DLD1 (cell line): Measurements from ENCODE around the gene CARD14.
"Not testable (repeated sequence)": the region's sequence is repeated elsewhere in the genome, so short reads cannot be mapped to it uniquely, and the experiment has no call there.

Source experiments
- in situ Hi-C: cut with HindIII; loops from 2 replicates; pipeline ENCODE4 v1.10.0; 2017; ENCODE audit warnings: low sequenced_read_pairs

The CARD14 gene

GRCh38 chr17:80182845-80183223 lies 13.0 kb downstream of the CARD14 start:
- in situ Hi-C loops: no loop called here

GRCh38 chr17:80183581-80184422 lies 14.0 kb downstream of the CARD14 start:
- in situ Hi-C loops: no loop called here

- in situ Hi-C loops: no loop called here
Observed at GRCh38 chr17:80184423-80184714, 14.5 kb downstream of the CARD14 start.

DNA sequence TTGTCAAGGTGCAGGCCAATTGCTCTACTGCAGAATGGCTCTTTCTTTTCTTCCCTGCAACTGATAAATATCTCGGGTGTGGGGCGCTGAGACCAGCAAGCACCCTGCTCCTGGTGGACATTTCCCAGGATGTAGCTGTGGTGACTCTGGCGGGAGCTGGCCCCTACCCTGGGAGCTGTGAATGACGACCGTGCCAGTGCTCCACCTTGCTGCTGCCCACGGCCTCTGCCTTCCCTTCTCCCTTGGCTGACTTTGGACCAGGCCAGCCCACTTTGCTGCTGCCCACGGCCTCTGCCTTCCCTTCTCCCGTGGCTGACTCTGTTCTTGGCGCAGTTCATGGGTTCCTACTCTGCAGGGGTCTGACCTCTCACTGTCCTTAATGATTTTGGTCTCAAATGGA lies 16.1 kb downstream of the CARD14 start:
- in situ Hi-C loops: no loop called here

DNA sequence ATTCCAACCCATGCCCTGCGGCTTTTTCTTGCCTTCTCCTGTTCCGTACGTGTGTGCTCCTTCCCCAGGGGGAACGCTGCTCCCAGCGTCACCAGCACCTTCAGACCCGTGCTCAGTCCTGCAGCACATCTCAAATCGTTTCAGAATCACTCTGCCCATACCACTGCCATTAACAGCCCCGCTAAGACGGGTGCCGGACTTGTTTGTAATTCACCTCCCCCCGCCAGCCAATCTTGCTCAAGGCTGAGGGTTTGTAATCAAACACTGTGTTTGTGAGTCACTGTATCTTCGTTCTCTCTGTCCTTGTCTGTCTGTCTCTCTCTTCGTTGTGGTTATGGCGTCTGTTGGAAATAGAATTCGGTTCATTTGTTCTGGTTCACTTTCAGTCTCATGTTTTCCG lies 17.3 kb downstream of the CARD14 start:
- in situ Hi-C loops: no loop called here

GRCh38 chr17:80187515-80187941 lies 17.7 kb downstream of the CARD14 start:
- in situ Hi-C loops: no loop called here

DNA sequence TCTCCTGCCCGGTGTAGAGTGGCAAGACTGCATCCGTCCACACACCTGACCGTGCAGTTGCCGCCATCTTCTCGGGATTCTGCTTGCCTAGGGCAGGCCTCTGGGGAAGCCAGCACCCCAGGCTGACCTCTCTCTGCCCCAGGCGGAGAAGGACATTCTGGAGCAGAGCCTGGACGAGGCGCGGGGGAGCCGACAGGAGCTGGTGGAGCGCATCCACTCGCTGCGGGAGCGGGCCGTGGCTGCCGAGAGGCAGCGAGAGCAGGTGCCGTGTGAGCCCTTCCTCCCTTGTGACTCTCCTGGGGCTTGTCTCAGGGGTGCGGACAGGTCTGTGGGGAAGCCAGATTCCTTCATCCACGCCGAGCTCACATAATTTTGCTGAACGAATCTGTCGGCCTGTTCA lies 19.8 kb downstream of the CARD14 start:
- in situ Hi-C loops: no loop called here

DNA sequence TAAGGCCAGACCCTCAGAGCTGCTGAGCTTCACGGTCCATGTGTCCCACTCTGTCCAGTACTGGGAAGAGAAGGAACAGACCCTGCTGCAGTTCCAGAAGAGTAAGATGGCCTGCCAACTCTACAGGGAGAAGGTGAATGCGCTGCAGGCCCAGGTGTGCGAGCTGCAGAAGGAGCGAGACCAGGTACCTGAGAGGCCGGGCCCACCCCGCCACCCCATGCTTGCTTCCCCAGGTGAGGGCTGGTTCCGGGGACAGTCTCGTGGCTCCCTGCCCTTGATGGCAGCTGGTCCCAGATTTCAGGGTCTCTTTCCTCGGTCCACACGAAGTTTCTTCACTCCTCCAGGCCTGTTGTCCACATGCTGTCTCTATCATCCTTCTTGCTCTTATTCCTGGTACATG lies 20.9 kb downstream of the CARD14 start:
- in situ Hi-C loops: no loop called here

DNA sequence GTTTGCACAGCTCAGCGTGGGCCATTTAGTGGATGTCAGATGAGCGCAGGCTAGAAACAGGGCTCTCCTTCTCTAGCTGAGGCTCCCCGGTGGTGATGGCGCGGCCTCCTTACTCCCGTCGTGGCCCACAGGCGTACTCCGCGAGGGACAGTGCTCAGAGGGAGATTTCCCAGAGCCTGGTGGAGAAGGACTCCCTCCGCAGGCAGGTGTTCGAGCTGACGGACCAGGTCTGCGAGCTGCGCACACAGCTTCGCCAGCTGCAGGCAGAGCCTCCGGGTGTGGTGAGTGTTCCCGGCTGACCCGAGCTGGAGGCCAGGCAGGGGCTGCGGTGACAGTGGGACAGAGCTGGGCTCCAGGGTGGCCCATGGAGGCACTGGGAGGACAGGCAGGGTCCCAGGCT lies 21.4 kb downstream of the CARD14 start:
- in situ Hi-C loops: no loop called here

DNA sequence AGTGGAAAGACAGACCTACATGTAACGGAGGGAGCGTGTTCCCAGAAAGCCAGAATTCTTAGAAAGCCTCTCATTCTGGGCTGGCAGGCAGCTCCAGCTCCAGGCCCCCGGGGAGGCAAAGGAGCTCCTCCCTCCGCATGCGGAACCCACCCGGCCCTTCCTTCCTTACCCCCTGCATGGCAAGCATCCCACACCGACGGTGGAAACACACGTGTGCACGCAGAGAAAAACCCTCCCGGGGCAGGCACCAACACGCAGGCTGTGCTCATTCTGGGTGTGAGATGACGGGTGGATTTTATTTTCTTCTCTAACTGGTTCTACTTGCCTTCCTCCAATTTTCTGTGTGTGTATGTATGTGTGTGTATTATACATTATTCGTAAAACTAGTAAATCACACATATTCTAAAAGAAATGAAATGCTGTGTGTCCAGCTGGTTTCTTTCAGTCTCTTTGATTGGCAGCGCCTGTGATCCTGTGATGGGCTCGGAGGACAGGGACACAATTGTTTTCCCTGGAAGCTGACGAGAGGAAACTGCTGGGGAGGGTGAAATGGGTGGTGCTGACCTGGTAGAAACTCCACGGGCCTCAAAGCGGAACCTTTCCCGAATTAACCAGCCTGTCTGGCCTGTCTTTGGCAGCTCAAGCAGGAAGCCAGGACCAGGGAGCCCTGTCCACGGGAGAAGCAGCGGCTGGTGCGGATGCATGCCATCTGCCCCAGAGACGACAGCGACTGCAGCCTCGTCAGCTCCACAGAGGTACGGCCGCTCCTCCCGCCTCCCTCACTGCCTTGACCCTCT lies 22.2 kb downstream of the CARD14 start:
- in situ Hi-C loops: no loop called here

DNA sequence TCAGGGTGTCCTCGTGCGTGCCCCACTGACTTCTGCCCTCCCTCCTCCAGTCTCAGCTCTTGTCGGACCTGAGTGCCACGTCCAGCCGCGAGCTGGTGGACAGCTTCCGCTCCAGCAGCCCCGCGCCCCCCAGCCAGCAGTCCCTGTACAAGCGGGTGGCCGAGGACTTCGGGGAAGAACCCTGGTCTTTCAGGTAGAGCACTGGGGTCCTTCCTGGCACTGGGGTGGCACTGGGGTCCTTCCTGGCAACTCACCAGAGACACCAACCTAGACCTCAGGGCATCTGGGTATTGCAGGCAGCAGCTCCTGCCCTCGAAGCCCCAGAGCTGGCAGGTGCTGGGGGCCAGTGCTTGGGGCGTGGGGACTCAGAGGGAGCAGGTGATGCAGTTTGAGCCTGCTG lies 25.3 kb downstream of the CARD14 start:
- in situ Hi-C loops: no loop called here

GRCh38 chr17:80195671-80196529 lies 26.1 kb downstream of the CARD14 start:
- in situ Hi-C loops: no loop called here

DNA sequence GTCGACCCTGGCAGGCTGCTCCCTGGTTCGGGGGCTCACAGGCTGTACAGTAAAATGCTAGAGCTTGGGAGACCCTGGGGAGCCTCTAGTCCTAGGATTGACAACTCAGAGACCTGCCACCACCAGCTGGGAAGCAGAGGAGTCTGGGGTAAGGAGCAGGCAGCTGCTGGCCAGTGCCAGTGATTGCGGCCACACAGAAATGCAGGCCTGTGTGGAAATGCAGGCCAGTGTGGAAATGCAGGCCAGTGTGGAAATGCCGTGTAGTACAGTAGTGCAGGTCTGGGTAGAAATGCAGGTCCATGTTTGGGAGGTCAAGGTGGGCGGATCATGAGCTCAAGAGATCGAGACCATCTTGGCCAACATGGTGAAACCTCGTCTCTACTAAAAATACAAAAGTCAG lies 26.8 kb downstream of the CARD14 start:
- in situ Hi-C loops: no loop called here

GRCh38 chr17:80198144-80198661 lies 28.4 kb downstream of the CARD14 start:
- in situ Hi-C loops: no loop called here

DNA sequence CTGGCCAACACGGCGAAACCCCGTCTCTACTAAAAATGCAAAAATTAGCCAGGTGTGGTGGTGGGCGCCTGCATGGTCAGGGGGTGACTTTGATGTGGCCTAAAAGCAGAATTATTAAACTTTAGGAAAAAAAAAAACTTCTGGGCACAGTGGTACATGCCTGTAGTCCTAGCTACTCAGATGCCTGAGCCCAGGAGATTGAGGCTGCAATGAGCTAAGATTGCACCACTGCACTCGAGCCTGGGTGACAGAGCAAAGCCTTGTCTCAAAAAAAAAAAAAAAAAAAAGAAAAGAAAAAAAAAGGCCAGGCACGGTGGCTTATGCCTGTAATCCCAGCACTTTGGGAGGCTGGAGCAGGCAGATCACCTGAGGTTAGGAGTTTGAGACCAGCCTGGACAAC lies 29.5 kb downstream of the CARD14 start:
- in situ Hi-C loops: not testable (repeated sequence)

GRCh38 chr17:80201446-80201845 lies 31.6 kb downstream of the CARD14 start:
- in situ Hi-C loops: no loop called here

- in situ Hi-C loops: no loop called here
Observed at GRCh38 chr17:80202197-80202596, 32.4 kb downstream of the CARD14 start.

GRCh38 chr17:80203471-80203963 lies 33.7 kb downstream of the CARD14 start:
- in situ Hi-C loops: no loop called here

GRCh38 chr17:80204626-80205468 lies 35.0 kb downstream of the CARD14 start:
- in situ Hi-C loops: no loop called here

DNA sequence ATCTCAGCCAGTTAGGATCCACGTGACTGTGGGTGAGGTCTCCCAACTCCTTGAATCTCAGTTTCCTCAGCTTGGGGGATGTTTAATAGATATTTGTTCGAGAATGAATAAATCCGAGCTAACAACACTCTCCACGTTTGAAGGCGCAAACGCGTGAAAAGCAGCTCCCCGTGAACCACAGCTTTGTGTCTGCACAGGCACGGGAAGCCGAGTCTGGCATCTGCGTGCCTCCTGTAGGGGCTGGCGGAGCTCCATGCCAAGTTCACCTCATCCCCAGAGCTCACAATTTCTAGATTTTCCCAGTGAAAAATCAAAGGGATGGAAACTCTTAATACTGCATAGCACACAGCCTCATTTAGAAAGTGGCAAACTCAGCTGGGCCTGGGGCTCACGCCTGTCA lies 36.0 kb downstream of the CARD14 start:
- in situ Hi-C loops: no loop called here
